H7 (cell line): Measurements from ENCODE around the gene SKAP2. TPM values are rescaled to one million over a fixed set of nuclear protein-coding genes. Genes with fewer than 3 reads are reported as not detected.

ENCODE experiments used
- DNase-seq: peaks from one replicate; pipeline ENCODE4 v3.0.0; 2012
- H3K27me3 ChIP-seq: 2 replicates; pipeline ENCODE4 v1.6.0; 2011; ENCODE audit warnings: mild to moderate bottlenecking, low read length; ENCODE audit not compliant: control insufficient read depth, insufficient read depth
- H3K36me3 ChIP-seq: replicated peaks from 2 replicates; pipeline ENCODE4 v1.5.1; 2011; ENCODE audit warnings: low read length; ENCODE audit not compliant: control insufficient read depth, insufficient read depth
- H3K4me3 ChIP-seq: 2 replicates; pipeline ENCODE4 v1.5.1; 2011; ENCODE audit warnings: low read depth, mild to moderate bottlenecking, control low read depth, low read length, moderate library complexity; ENCODE audit not compliant: insufficient read depth
- total RNA-seq: library from RNA; depleted of rRNA; stranded (reverse); fragments of >200 nt; shearing (Covaris generic); gene quantifications from 2 replicates; pipeline ENCODE4 v1.2.3, GENCODE V29; 2014; rRNA removed

SKAP2 gene
- total RNA-seq, 1 experiment from 2014 or later = 2.2 TPM

GRCh38 chr7:26624839-26625238 lies 239.6 kb downstream of the SKAP2 start:
- Histone ChIP-seq H3K4me3 (no peak overlapping the region), H3K27me3 (no peaks in the 10 kb centered on the region), H3K36me3 (no peaks in the 10 kb centered on the region)
- DNase-seq = no peak

GRCh38 chr7:26624431-26624830 lies 240.0 kb downstream of the SKAP2 start:
- H3K36me3 ChIP-seq = no peaks in the 10 kb centered on the region
- no peaks in the 10 kb centered on the region for H3K27me3 ChIP-seq
- DNase-seq = no peak
- H3K4me3 ChIP-seq = no peak overlapping the region

DNA sequence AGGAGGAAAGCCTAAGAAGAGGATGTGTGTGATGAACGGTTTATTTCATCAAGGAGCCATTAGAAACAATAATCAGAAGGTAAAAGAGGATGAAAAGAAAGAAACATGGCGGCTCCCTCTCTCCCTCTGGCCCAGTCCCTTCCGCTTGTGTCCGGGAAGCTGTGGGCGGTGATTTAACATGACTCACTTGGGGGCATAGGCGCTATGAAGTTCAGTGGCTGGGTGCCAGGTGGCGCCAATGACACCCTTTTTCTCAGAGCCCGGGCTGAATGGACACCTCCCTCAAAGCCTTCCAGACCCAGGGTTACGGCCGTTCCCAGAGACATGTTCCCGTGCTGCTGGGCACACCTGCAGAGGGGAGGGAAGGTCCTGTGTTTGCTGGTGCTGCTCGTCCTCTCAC lies 244.0 kb downstream of the SKAP2 start:
- Histone ChIP-seq H3K36me3 (no peaks in the 10 kb centered on the region), H3K4me3 (no peak overlapping the region), H3K27me3 (no peaks in the 10 kb centered on the region)
- peak; percentile 71 for DNase-seq

- H3K4me3 ChIP-seq = no peak overlapping the region
- DNase-seq = no peak
- H3K36me3 ChIP-seq = no peaks in the 10 kb centered on the region
- H3K27me3 ChIP-seq = no peaks in the 10 kb centered on the region
Observed at GRCh38 chr7:26619348-26619984, 244.9 kb downstream of the SKAP2 start.

DNA sequence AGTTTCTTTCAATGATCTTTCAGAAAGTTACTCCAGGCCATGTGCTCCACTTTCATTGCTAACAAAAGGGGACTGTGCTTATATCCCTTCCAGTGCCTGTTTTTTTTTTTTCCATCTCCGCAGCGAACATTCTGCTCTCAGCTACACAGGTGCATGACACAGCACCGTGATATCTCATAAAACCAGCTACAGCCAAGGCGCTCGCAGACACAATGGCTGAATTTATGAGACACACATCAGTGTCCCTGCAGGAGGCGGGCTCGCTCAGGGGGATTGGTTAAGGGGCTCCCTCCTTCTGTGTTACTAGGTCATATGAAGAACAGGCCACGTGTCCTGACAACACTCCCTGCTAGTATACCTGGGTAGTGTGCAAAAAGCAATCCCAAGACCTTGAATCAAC lies 245.5 kb downstream of the SKAP2 start:
- Histone ChIP-seq H3K27me3 (no peaks in the 10 kb centered on the region), H3K36me3 (no peaks in the 10 kb centered on the region), H3K4me3 (no peak overlapping the region)
- DNase-seq = no peak

GRCh38 chr7:26618449-26618848 lies 245.9 kb downstream of the SKAP2 start:
- Histone ChIP-seq H3K36me3 (no peaks in the 10 kb centered on the region), H3K4me3 (no peak overlapping the region), H3K27me3 (no peaks in the 10 kb centered on the region)
- no peak for DNase-seq

Other genes starting within 250 kb of the SKAP2 start
- gene HOXA1, start 231.4 kb upstream of the SKAP2 start, total RNA-seq = 0.10 TPM in 1 of 2 replicates, not detected in the other
- not detected in 2 replicates for gene HOXA2, start 238.1 kb upstream of the SKAP2 start, total RNA-seq